Nephron progenitor cell (in vitro differentiated cells): ENCODE results near the gene CDKN2B-AS1.

Experiments
- DNase-seq: peaks from one replicate; pipeline ENCODE4 v3.0.0; 2021
- H3K27ac Mint-ChIP-seq: 2 replicates; pipeline ENCODE4 v1.8.0; 2021; ENCODE audit warnings: mild to moderate bottlenecking, moderate library complexity, mixed read lengths
- H3K27me3 Mint-ChIP-seq: 2 replicates; pipeline ENCODE4 v1.8.0; 2021; ENCODE audit warnings: mild to moderate bottlenecking, low read depth, mixed read lengths; ENCODE audit not compliant: poor library complexity
- H3K36me3 Mint-ChIP-seq: 2 replicates; pipeline ENCODE4 v1.8.0; 2021; ENCODE audit warnings: low read depth, mixed read lengths
- H3K4me1 Mint-ChIP-seq: 2 replicates; pipeline ENCODE4 v1.8.0; 2021; ENCODE audit warnings: mixed read lengths
- H3K4me3 Mint-ChIP-seq: 2 replicates; pipeline ENCODE4 v1.8.0; 2021; ENCODE audit warnings: mild to moderate bottlenecking, moderate library complexity, mixed read lengths
- H3K9me3 Mint-ChIP-seq: 2 replicates; pipeline ENCODE4 v1.8.0; 2021; ENCODE audit warnings: mild to moderate bottlenecking, moderate library complexity, mixed read lengths
- TF ChIP-seq, protein P1 (sequence below): fragments of 200-600 bp; sonication (generic); IDR thresholded peaks from 2 replicates; pipeline ENCODE4 v1.5.0; 2021; ENCODE audit warnings: antibody characterized with exemption

Gene CDKN2B-AS1

DNA sequence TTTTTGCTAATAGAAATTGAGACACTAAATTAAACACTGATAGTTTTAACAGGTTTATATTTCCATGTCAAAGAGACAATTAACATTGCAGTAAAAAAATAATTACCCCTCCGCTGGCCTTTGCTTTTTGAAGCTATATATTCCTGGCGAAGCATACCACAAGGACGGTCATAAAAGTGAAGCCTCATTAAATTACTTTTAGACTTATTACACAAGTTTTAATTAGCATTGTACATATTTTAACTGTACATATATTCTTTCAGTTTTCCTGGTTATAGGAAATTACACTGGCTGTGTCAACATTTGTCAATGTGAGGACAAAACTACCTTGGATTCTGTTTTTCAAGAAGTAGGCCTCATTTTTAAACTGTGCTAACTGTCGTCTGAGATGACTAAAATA is 1.6 kb upstream of the CDKN2B-AS1 start:
- Mint-ChIP-seq H3K4me3 (peak overlapping the region; percentile 65), H3K4me1 (peaks cover 18% of the 10 kb centered on the region), H3K9me3 (no peaks in the 10 kb centered on the region), H3K27ac (no peak overlapping the region), H3K27me3 (peaks cover 98% of the 10 kb centered on the region), H3K36me3 (no peaks in the 10 kb centered on the region)
- no peak for DNase-seq
- TF ChIP-seq, protein P1, sequence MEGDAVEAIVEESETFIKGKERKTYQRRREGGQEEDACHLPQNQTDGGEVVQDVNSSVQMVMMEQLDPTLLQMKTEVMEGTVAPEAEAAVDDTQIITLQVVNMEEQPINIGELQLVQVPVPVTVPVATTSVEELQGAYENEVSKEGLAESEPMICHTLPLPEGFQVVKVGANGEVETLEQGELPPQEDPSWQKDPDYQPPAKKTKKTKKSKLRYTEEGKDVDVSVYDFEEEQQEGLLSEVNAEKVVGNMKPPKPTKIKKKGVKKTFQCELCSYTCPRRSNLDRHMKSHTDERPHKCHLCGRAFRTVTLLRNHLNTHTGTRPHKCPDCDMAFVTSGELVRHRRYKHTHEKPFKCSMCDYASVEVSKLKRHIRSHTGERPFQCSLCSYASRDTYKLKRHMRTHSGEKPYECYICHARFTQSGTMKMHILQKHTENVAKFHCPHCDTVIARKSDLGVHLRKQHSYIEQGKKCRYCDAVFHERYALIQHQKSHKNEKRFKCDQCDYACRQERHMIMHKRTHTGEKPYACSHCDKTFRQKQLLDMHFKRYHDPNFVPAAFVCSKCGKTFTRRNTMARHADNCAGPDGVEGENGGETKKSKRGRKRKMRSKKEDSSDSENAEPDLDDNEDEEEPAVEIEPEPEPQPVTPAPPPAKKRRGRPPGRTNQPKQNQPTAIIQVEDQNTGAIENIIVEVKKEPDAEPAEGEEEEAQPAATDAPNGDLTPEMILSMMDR: no peak

DNA sequence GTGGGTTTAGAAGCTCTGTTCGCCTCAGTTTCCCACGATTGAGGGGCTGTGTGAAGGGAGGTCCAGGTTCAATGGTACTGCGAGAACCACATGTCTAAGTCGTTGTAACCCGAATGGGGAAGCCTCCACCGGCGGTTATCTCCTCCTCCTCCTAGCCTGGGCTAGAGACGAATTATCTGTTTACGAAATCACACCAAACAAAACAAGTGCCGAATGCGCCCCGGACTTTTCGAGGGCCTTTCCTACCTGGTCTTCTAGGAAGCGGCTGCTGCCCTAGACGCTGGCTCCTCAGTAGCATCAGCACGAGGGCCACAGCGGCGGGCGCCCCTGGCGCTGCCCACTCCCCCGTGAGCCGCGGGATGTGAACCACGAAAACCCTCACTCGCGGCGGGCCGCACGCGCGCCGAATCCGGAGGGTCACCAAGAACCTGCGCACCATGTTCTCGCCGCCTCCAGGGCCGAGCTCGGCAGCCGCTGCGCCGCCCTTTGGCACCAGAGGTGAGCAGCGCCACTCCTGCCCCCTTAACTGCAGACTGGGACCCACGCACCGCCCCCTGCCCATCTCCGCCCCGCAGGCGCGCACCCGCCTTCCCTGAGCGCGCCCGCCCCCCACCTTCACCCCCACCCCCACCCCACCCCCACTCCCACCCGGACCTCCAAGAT is 567 bp upstream of the CDKN2B-AS1 start, which contains the start of gene CDKN2A:
Gene CDKN2A (minus strand): TSS at position 500 of the 663 bp plus-strand sequence.
- Mint-ChIP-seq H3K9me3 (no peaks in the 10 kb centered on the region), H3K4me1 (peaks cover 18% of the 10 kb centered on the region), H3K27me3 (peaks cover 98% of the 10 kb centered on the region), H3K27ac (no peak within 1 kb of the TSS), H3K4me3 (peak within 1 kb of the TSS; percentile 80), H3K36me3 (no peaks in the 10 kb centered on the region)
- TF ChIP-seq, protein P1: no peak
- peak; percentile 59 for DNase-seq

DNA sequence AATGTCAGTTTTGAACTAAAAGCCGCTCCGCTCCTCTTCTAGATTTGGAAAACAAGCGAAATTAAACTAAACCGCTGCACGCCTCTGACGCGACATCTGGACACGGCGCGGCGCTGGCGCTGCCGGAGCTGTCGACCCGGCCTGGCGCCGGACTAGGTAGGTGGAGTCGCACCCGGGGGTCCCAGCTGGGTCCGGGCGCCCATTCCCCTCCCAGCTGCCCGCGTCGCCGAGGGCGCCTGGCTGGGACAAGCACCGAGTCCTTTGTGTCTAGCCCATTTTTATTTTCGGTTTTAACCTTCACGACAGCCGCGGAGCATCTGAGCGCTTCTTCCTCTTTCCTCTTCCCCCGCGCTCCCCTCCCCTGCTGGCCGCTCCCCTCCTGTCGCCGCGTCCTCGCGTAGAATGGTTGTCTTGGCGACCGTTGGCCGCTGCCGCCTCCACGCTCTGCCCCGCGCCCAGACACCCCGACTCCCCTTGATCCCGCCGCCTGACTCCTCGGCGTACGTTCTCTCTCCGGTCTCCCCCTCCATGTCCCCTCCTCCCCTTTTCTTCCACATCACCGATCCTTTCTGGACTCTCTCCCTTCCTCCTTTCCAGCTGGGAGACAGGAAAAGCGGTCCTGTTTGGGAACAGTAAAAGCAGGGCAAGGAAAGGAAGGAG is 545 bp downstream of the CDKN2B-AS1 start:
- H3K4me1 Mint-ChIP-seq: peaks cover 18% of the 10 kb centered on the region
- H3K27me3 Mint-ChIP-seq: peaks cover 96% of the 10 kb centered on the region
- peak overlapping the region; percentile 80 for H3K4me3 Mint-ChIP-seq
- no peaks in the 10 kb centered on the region for H3K36me3 Mint-ChIP-seq
- peak; percentile 70 for DNase-seq
- TF ChIP-seq, protein P1: no peak
- H3K27ac Mint-ChIP-seq: no peak overlapping the region
- H3K9me3 Mint-ChIP-seq: no peaks in the 10 kb centered on the region

DNA sequence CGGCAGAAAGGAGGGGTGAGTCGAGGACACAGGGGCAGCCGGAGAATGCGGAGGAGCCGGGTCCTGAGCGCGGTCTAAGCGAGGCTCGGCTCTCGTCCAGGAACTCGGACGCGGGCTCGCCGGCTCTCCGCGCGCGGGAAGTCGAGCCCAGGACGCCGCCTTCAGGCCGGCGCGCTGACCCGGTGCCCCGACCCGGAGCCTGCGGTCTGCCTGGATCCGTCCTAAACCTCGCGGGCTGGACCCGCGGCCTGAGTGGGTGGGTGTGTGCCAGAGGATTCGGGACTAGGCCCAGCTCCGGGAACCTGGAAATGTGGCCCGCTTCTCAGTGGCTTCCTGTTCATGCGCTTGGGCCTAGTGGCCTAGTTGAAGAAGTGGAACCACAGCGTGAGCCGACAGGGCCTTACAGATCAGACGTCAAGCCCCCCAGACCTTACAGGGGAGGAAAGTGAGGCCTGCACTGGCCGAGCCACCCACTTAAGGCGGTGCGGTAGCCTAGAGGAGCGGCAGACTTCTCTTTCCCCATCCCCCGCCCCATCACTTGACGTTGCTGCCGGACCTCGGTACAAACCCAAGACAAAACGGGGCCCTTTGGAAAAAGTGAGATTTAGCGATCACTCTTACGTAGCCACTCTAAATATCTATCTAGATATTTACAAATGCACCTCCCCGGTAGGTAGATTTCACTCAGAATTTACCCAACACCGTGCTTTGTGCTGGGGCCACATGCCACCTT is 1.2 kb downstream of the CDKN2B-AS1 start:
- no peaks in the 10 kb centered on the region for H3K36me3 Mint-ChIP-seq
- peaks cover 95% of the 10 kb centered on the region for H3K27me3 Mint-ChIP-seq
- H3K4me1 Mint-ChIP-seq: peaks cover 18% of the 10 kb centered on the region
- no peak overlapping the region for H3K27ac Mint-ChIP-seq
- DNase-seq: peak; percentile 58
- no peaks in the 10 kb centered on the region for H3K9me3 Mint-ChIP-seq
- TF ChIP-seq, protein P1: no peak
- H3K4me3 Mint-ChIP-seq: peak overlapping the region; percentile 80

DNA sequence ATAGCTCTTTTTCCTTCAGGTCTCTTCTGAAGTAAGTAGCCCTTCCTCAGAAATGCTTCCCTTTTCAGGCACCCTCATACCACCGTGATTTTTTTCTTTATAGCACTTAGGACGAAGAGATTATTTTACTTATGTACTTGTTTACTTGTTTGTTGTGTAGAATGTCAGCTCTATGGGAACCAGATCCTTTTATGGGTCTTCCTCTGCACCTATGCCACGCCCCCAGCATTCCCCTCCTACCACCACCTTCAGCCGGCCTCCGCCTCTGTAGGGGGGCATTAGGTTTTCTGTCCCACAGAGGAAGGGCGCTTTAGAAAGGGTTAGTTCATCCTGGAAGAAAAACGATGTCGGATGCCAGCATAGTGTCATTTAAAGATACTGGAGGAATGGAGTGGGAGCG is 1.8 kb downstream of the CDKN2B-AS1 start:
- TF ChIP-seq, protein P1: no peak
- Mint-ChIP-seq H3K27ac (no peak overlapping the region), H3K9me3 (no peaks in the 10 kb centered on the region), H3K27me3 (peaks cover 95% of the 10 kb centered on the region), H3K36me3 (no peaks in the 10 kb centered on the region), H3K4me3 (peak overlapping the region; percentile 2), H3K4me1 (peaks cover 18% of the 10 kb centered on the region)
- DNase-seq: no peak
